Naive thymus-derived CD4-positive, alpha-beta T cell (primary cell): ENCODE measurements around the gene RFK. TPM values are rescaled to one million over a fixed set of nuclear protein-coding genes. Genes with fewer than 3 reads are reported as not detected.

Source experiments
- ATAC-seq: fragments of 150-1000 bp; cut with Tn5 transposase; 2 replicates; pipeline ENCODE4 v1.10.0; 2021; ENCODE audit warnings: mild to moderate bottlenecking, moderate library complexity
- CTCF ChIA-PET: fragments of 350-600 bp; sonication (Branson Sonifier 250); formaldehyde crosslinking; loops from one replicate; lab custom pipeline; 2021; ENCODE audit warnings: antibody characterized with exemption; lab: Charles Lee
- POLR2A ChIA-PET: fragments of 350-600 bp; sonication (Branson Sonifier 250); formaldehyde crosslinking; loops from one replicate; lab custom pipeline; 2021; ENCODE audit warnings: antibody characterized with exemption, inconsistent platforms; lab: Charles Lee
- DNase-seq, 9 donors: peaks; one replicate each; pipeline versions ENCODE4 v3.0.0 to v3.0.0-alpha.2; 2020 to 2022; ENCODE audit warnings: mixed read lengths in 1 of 9
- H3K27ac ChIP-seq: one replicate; pipeline ENCODE4 v1.7.0; 2013; ENCODE audit warnings: mild to moderate bottlenecking, low read depth, low read length, moderate library complexity
- H3K27me3 ChIP-seq, 2 donors: one replicate each; pipeline ENCODE4 v1.7.0; 2013; ENCODE audit warnings: low read length in 2 of 2, mild to moderate bottlenecking in 2 of 2, moderate library complexity in 2 of 2; ENCODE audit not compliant: control insufficient read depth in 2 of 2, insufficient read depth in 2 of 2
- H3K36me3 ChIP-seq, 3 experiments: 1 replicate in 2 of 3; 2 replicates in 1 of 3; pipeline ENCODE4 v1.7.0; 2013; ENCODE audit warnings: low read length in 3 of 3, mild to moderate bottlenecking in 3 of 3, moderate library complexity in 1 of 3; ENCODE audit not compliant: insufficient read depth in 3 of 3, control insufficient read depth in 2 of 3
- H3K4me1 ChIP-seq, 2 donors: one replicate each; pipeline ENCODE4 v1.7.0; 2013; ENCODE audit warnings: low read length in 2 of 2, mild to moderate bottlenecking in 2 of 2, moderate library complexity in 1 of 2; ENCODE audit not compliant: control insufficient read depth in 2 of 2, insufficient read depth in 2 of 2
- H3K4me3 ChIP-seq: 2 replicates; pipeline ENCODE4 v1.7.0; 2013; ENCODE audit warnings: mild to moderate bottlenecking, low read length
- H3K9me3 ChIP-seq, 3 experiments: 1 replicate in 2 of 3; 2 replicates in 1 of 3; pipeline ENCODE4 v1.7.0; 2013; ENCODE audit warnings: low read length in 3 of 3; ENCODE audit not compliant: control insufficient read depth in 2 of 3
- H3K27ac Mint-ChIP-seq, 9 donors: one replicate each; pipeline ENCODE4 v1.8.0; 2020 to 2022; ENCODE audit warnings: mixed read lengths in 9 of 9, mild to moderate bottlenecking in 8 of 9, moderate library complexity in 5 of 9, inconsistent platforms in 2 of 9
- H3K27me3 Mint-ChIP-seq, 5 donors: one replicate each; pipeline ENCODE4 v1.8.0; 2021 to 2022; ENCODE audit warnings: mixed read lengths in 5 of 5, mild to moderate bottlenecking in 1 of 5
- H3K36me3 Mint-ChIP-seq, 5 donors: one replicate each; pipeline ENCODE4 v1.8.0; 2020 to 2022; ENCODE audit warnings: mixed read lengths in 5 of 5, mild to moderate bottlenecking in 3 of 5, inconsistent platforms in 1 of 5
- H3K4me1 Mint-ChIP-seq, 7 donors: one replicate each; pipeline ENCODE4 v1.8.0; 2020 to 2022; ENCODE audit warnings: mixed read lengths in 7 of 7, mild to moderate bottlenecking in 3 of 7, inconsistent platforms in 1 of 7
- H3K4me3 Mint-ChIP-seq, 10 donors: one replicate each; pipeline ENCODE4 v1.8.0; 2020 to 2022; ENCODE audit warnings: mild to moderate bottlenecking in 10 of 10, mixed read lengths in 10 of 10, moderate library complexity in 6 of 10, inconsistent platforms in 2 of 10
- H3K9me3 Mint-ChIP-seq, 11 donors: one replicate each; pipeline ENCODE4 v1.8.0; 2020 to 2022; ENCODE audit warnings: mixed read lengths in 11 of 11, mild to moderate bottlenecking in 4 of 11, inconsistent platforms in 1 of 11, moderate library complexity in 1 of 11
- intact Hi-C, 2 donors: fragments of 100-400 bp; cut with micrococcal nuclease; formaldehyde crosslinking; loops; one replicate each; pipeline ENCODE4 v1.15.1; 2023
- polyA plus RNA-seq, 2 donors: library from polyadenylated mRNA; unstranded; fragments of 300-500 nt; fragmentation: Illumina TruSeq; gene quantifications; one replicate each; pipeline ENCODE4 v1.2.3, GENCODE V29; 2021
- total RNA-seq, 6 experiments: library from RNA in 5 of 6; stranded (reverse) in 5 of 6; gene quantifications; 1 replicate in 5 of 6; 2 replicates in 1 of 6; pipeline ENCODE4 v1.2.3 and lab custom pipeline; 2021 to 2026

Gene RFK
- total and polyA plus RNA-seq, 7 experiments from 2014 or later = 6.8 to 25.9 (median 11.5) TPM

GRCh38 chr9:76414661-76415060 is 20.4 kb upstream of the RFK start:
- DNase-seq (no peak), ATAC-seq (no peak)
- peaks cover 0 to 10% (median 0%) of the 10 kb centered on the region in 5 donors for H3K27me3 Mint-ChIP-seq
- H3K4me3 Mint-ChIP-seq = no peak overlapping the region
- no peaks in the 10 kb centered on the region for H3K4me1 ChIP-seq
- H3K9me3 ChIP-seq = peaks cover 0 to 13% (median 4%) of the 10 kb centered on the region in 3 experiments
- CTCF ChIA-PET = interaction anchor here (0.6 kb wide), 1 partner anchor 28 kb away, joined by 3 read pairs; no protein-coding TSS in a partner anchor
- POLR2A ChIA-PET = no interaction called here
- no peak overlapping the region for H3K27ac Mint-ChIP-seq
- H3K9me3 Mint-ChIP-seq = peaks cover 8 to 21% (median 15%) of the 10 kb centered on the region in 11 donors
- peaks cover 0 to 25% (median 0%) of the 10 kb centered on the region in 7 donors for H3K4me1 Mint-ChIP-seq
- H3K4me3 ChIP-seq = no peak overlapping the region
- no peaks in the 10 kb centered on the region for H3K36me3 ChIP-seq
- H3K27ac ChIP-seq = no peak overlapping the region
- H3K27me3 ChIP-seq = no peaks in the 10 kb centered on the region
- intact Hi-C loops = no loop called here
- H3K36me3 Mint-ChIP-seq = peaks cover 0 to 11% (median 8%) of the 10 kb centered on the region in 5 donors

GRCh38 chr9:76413658-76414057 is 19.4 kb upstream of the RFK start:
- peaks cover 8 to 21% (median 15%) of the 10 kb centered on the region in 11 donors for H3K9me3 Mint-ChIP-seq
- intact Hi-C loops = no loop called here
- Histone ChIP-seq H3K36me3 (no peaks in the 10 kb centered on the region), H3K27me3 (no peaks in the 10 kb centered on the region), H3K9me3 (peaks cover 0 to 13% (median 4%) of the 10 kb centered on the region in 3 experiments), H3K27ac (no peak overlapping the region), H3K4me1 (no peaks in the 10 kb centered on the region), H3K4me3 (no peak overlapping the region)
- ATAC-seq (no peak), DNase-seq (no peak)
- H3K4me3 Mint-ChIP-seq = no peak overlapping the region
- H3K4me1 Mint-ChIP-seq = peaks cover 0 to 23% (median 0%) of the 10 kb centered on the region in 7 donors
- CTCF ChIA-PET = no interaction called here
- H3K27me3 Mint-ChIP-seq = peaks cover 0 to 10% (median 0%) of the 10 kb centered on the region in 5 donors
- POLR2A ChIA-PET = no interaction called here
- H3K36me3 Mint-ChIP-seq = peaks cover 0 to 11% (median 8%) of the 10 kb centered on the region in 5 donors
- no peak overlapping the region for H3K27ac Mint-ChIP-seq

- Histone ChIP-seq H3K9me3 (peaks cover 0 to 13% (median 4%) of the 10 kb centered on the region in 3 experiments), H3K4me1 (no peaks in the 10 kb centered on the region), H3K27ac (no peak overlapping the region), H3K4me3 (no peak overlapping the region), H3K36me3 (no peaks in the 10 kb centered on the region), H3K27me3 (no peaks in the 10 kb centered on the region)
- H3K27me3 Mint-ChIP-seq = peaks cover 0 to 10% (median 0%) of the 10 kb centered on the region in 5 donors
- POLR2A ChIA-PET = no interaction called here
- intact Hi-C loops = no loop called here
- ATAC-seq (no peak), DNase-seq (no peak)
- peaks cover 8 to 21% (median 15%) of the 10 kb centered on the region in 11 donors for H3K9me3 Mint-ChIP-seq
- no peak overlapping the region for H3K4me3 Mint-ChIP-seq
- CTCF ChIA-PET = no interaction called here
- no peak overlapping the region for H3K27ac Mint-ChIP-seq
- peaks cover 0 to 11% (median 8%) of the 10 kb centered on the region in 5 donors for H3K36me3 Mint-ChIP-seq
- peaks cover 0 to 26% (median 0%) of the 10 kb centered on the region in 7 donors for H3K4me1 Mint-ChIP-seq
These were observed 18.4 kb upstream of the RFK start for GRCh38 chr9:76412638-76413037.

- no peaks in the 10 kb centered on the region for H3K36me3 ChIP-seq
- Mint-ChIP-seq H3K36me3 (no peaks in the 10 kb centered on the region), H3K27me3 (no peaks in the 10 kb centered on the region), H3K9me3 (no peaks in the 10 kb centered on the region), H3K4me3 (no peak overlapping the region), H3K27ac (no peak overlapping the region), H3K4me1 (peaks cover 6 to 28% (median 9%) of the 10 kb centered on the region in 7 donors)
- DNase-seq (no peak), ATAC-seq (no peak)
- ChIA-PET POLR2A (no interaction called here), CTCF (interaction anchor here (1.4 kb wide), 1 partner anchor 75 kb away, joined by 3 read pairs; no protein-coding TSS in a partner anchor)
- no peak overlapping the region for H3K27ac ChIP-seq
- no peaks in the 10 kb centered on the region for H3K9me3 ChIP-seq
- H3K4me3 ChIP-seq = no peak overlapping the region
- H3K4me1 ChIP-seq = peaks cover 0 to 8% of the 10 kb centered on the region in 2 donors
- H3K27me3 ChIP-seq = no peaks in the 10 kb centered on the region
- intact Hi-C loops = no loop called here
These were observed 11.6 kb upstream of the RFK start for GRCh38 chr9:76405868-76406267.

GRCh38 chr9:76405340-76405739 is 11.1 kb upstream of the RFK start:
- H3K27me3 Mint-ChIP-seq = no peaks in the 10 kb centered on the region
- no peak overlapping the region for H3K4me3 Mint-ChIP-seq
- H3K27ac ChIP-seq = no peak overlapping the region
- POLR2A ChIA-PET = no interaction called here
- no peaks in the 10 kb centered on the region for H3K36me3 Mint-ChIP-seq
- H3K9me3 Mint-ChIP-seq = no peaks in the 10 kb centered on the region
- no peaks in the 10 kb centered on the region for H3K27me3 ChIP-seq
- H3K27ac Mint-ChIP-seq = peak overlapping the region in 1 of 9 donors; percentile 72
- H3K36me3 ChIP-seq = no peaks in the 10 kb centered on the region
- H3K4me3 ChIP-seq = no peak overlapping the region
- DNase-seq = no peak
- no peaks in the 10 kb centered on the region for H3K9me3 ChIP-seq
- ATAC-seq = no peak
- peaks cover 0 to 8% of the 10 kb centered on the region in 2 donors for H3K4me1 ChIP-seq
- CTCF ChIA-PET = interaction anchor here (0.6 to 1.4 kb wide), 3 partner anchors 41 to 744 kb away, joined by 3 to 6 read pairs (median 3); no protein-coding TSS in a partner anchor
- intact Hi-C loops = no loop called here
- H3K4me1 Mint-ChIP-seq = peaks cover 6 to 33% (median 9%) of the 10 kb centered on the region in 7 donors

GRCh38 chr9:76404401-76404800 is 10.2 kb upstream of the RFK start:
- Histone ChIP-seq H3K4me1 (peaks cover 0 to 8% of the 10 kb centered on the region in 2 donors), H3K27ac (no peak overlapping the region), H3K9me3 (no peaks in the 10 kb centered on the region), H3K27me3 (no peaks in the 10 kb centered on the region), H3K4me3 (no peak overlapping the region), H3K36me3 (no peaks in the 10 kb centered on the region)
- no peak for ATAC-seq
- Mint-ChIP-seq H3K4me3 (no peak overlapping the region), H3K9me3 (no peaks in the 10 kb centered on the region), H3K36me3 (no peaks in the 10 kb centered on the region), H3K27me3 (no peaks in the 10 kb centered on the region), H3K27ac (peak overlapping the region in 1 of 9 donors; percentile 58), H3K4me1 (peaks cover 6 to 39% (median 9%) of the 10 kb centered on the region in 7 donors)
- no peak for DNase-seq
- intact Hi-C loops = loop anchor here in 1 of 2 donors (5.0 kb wide), 1 partner anchor 1858 kb away; no protein-coding TSS in a partner anchor
- ChIA-PET POLR2A (interaction anchor here (0.6 to 1.0 kb wide), 3 partner anchors 10 to 33 kb away, joined by 3 to 4 read pairs (median 3); partner anchors contain the start of gene RFK), CTCF (interaction anchor here (0.5 to 1.3 kb wide), 6 partner anchors 11 to 745 kb away, joined by 3 to 7 read pairs (median 4); partner anchors contain the start of gene RFK)
